AG09319 (cell line): ENCODE measurements around the gene RELCH.

Experiments used
- DNase-seq: peaks from one replicate; pipeline ENCODE4 v3.0.0-alpha.2; 2010; ENCODE audit warnings: low read depth; ENCODE audit errors: extremely low read depth
- CTCF ChIP-seq: IDR thresholded peaks from 2 replicates; pipeline ENCODE4 v1.5.1; 2011; ENCODE audit warnings: low read depth, mild to moderate bottlenecking, inconsistent platforms, low read length, moderate library complexity

RELCH gene

GRCh38 chr18:62186774-62187542 is at the start of gene RELCH, which contains the start of gene PIGN:
Gene RELCH (plus strand): TSS chr18:62187255. CDS start chr18:62187506, 251 bp downstream.
Gene PIGN (minus strand): TSS chr18:62187056. CDS start chr18:62161353, 25,703 bp downstream.
- no peak for TF ChIP-seq CTCF
- DNase-seq: peak; percentile 97

- no peak for TF ChIP-seq CTCF
- DNase-seq: no peak
Measured at GRCh38 chr18:62138461-62139235, 48.4 kb upstream of the RELCH start.

DNA sequence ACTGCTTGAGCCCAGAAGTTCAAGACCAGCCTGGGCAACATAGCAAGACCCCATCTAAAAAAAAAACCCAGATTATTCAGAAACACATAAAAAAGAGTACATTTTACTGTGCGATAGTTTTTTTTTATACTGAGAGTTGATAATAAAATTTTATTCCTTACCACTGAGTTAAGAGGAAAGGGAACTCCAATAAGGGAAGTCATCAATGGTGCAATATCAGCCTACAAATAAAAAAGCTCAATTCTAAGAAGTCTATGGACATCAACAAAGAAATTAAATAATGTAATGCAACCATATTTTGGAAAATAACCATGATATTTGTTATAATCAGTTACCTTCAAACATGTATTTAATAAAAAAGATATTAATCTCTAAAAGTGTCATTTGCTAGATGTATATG is 46.8 kb upstream of the RELCH start:
- DNase-seq: no peak
- TF ChIP-seq CTCF: no peak

GRCh38 chr18:62144338-62144737 is 42.7 kb upstream of the RELCH start:
- no peak for DNase-seq
- no peak for TF ChIP-seq CTCF

GRCh38 chr18:62151068-62151771 is 35.8 kb upstream of the RELCH start:
- DNase-seq: no peak
- no peak for TF ChIP-seq CTCF

GRCh38 chr18:62152844-62153243 is 34.2 kb upstream of the RELCH start:
- no peak for TF ChIP-seq CTCF
- DNase-seq: no peak
